22Rv1 (cell line): ENCODE data around the gene TMEM38B.

Experiments
- H3K27ac ChIP-seq: fragments of 450-650 bp; 2 replicates; pipeline ENCODE4 v1.5.1; 2017
- CTCF ChIP-seq: fragments of 450-650 bp; IDR thresholded peaks from 2 replicates; pipeline ENCODE4 v1.5.1; 2017; ENCODE audit warnings: mild to moderate bottlenecking
- ZFX ChIP-seq: fragments of 450-650 bp; IDR thresholded peaks from 2 replicates; pipeline ENCODE4 v1.6.1; 2017; ENCODE audit warnings: antibody characterized with exemption, borderline replicate concordance

The TMEM38B gene

GRCh38 chr9:105822814-105823213, 128.5 kb downstream of the TMEM38B start:
- no peak overlapping the region for H3K27ac ChIP-seq
- TF ChIP-seq ZFX (no peak), CTCF (no peak)
